ENCODE measurements around the gene CAVIN2. TPM values are rescaled to one million over a fixed set of nuclear protein-coding genes. Genes with fewer than 3 reads are reported as not detected.

The CAVIN2 gene
- total and polyA plus RNA-seq, 9 of the 15 experiments (the other 6 are each of a cell fraction or from before 2014, with no cell fraction given) = 20.6 to 92.4 (median 69.0) TPM

DNA sequence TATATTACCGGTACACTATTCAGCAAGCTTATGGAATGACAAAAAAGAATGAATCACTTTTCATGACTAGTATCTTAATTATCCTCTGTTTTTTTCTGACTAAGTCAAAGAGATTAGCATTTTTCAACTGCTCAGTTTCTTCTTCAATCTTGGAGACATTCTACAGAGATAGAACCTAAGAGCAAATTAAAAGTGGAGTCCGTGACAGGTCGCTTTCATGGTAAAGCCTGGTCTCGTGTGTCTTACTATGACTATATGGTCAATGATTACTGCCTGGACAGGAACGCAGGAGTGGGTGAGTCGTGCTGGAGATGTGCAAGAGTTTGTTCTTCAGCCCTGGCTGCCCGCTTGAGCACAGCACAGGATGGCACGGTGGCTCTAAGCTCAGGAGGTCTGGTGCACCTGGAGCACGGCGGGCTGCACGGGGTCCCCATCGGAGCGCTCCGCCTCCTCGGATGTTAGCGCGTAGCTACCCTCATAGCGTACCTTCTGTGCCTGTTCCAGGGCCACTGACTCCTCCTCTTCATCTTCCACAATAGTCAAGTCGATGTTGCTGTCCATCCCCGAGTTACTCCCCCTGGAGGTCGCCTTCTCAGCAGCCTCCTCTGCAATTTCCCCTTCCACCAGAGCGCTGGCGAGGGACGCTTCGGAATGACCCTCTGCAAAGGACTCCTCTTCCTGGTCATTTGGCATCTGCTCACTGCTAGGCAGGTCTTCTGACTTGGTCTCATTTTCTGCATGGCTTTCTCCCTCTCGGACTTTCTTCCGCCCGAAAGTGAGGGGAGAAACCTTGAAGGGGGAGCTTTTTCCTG is 11.1 kb downstream of the CAVIN2 start:
- peak overlapping the region; percentile 95 for H3K27ac ChIP-seq (ENCODE audit: extremely low read depth, low read depth, low read length)
- peaks cover 8 to 58% of the 10 kb centered on the region in 2 experiments for H3K4me1 ChIP-seq (replicated peaks in 1 of 2; ENCODE audit: control insufficient read depth in 2 of 2, insufficient read depth in 2 of 2, low read length in 2 of 2)
- POLR2A ChIA-PET = interaction anchor here (0.9 to 2.0 kb wide), 8 partner anchors 9 to 267 kb away, joined by 3 to 15 read pairs (median 4); partner anchors contain the start of gene CAVIN2
- 0% methylated on average over 27 of the region's 28 CpGs for WGBS (ENCODE audit: insufficient coverage, low coverage, missing lambda C conversion rate)
- H3K27me3 ChIP-seq (ENCODE audit: control insufficient read depth in 2 of 2, insufficient read depth in 2 of 2, low read length in 2 of 2) = no peaks in the 10 kb centered on the region
- peaks cover 7% of the 10 kb centered on the region for H3K9me3 ChIP-seq (replicated peaks; ENCODE audit: control insufficient read depth, insufficient read depth, low read depth, low read length)
- intact Hi-C loops (cut with micrococcal nuclease) (loop anchor here (2.0 to 10.0 kb wide), 3 partner anchors 31 to 261 kb away; no protein-coding TSS in a partner anchor), in situ Hi-C loops (cut with MboI) (loop anchor here (10.0 kb wide), 1 partner anchor 271 kb away; no protein-coding TSS in a partner anchor)
- H3K9me1 ChIP-seq (ENCODE audit: control insufficient read depth, insufficient read depth, low read length) = no peaks in the 10 kb centered on the region
- ATAC-seq (peak; percentile 81), DNase-seq (ENCODE audit: extremely low read depth in 1 of 4, low spot score in 3 of 4) (peak; percentile 67 to 91 (median 72)), FAIRE-seq (peak; percentile 80)
- CTCF ChIA-PET (ENCODE audit: low intra/inter-chr PET ratio) = interaction anchor here (0.7 kb wide), 1 partner anchor 328 kb away, joined by 3 read pairs; no protein-coding TSS in a partner anchor
- peak overlapping the region; percentile 88 for H3K4me2 ChIP-seq (ENCODE audit: insufficient read depth, low read length)
- peak overlapping the region; percentile 76 to 94 for H3K9ac ChIP-seq (ENCODE audit: insufficient read depth in 1 of 2, low read depth in 2 of 2, low read length in 2 of 2)
- peak overlapping the region; percentile 50 for H3K4me3 ChIP-seq
- BruUV-seq (replicated peaks) = TSS peak; percentile 41
- peaks cover 85% of the 10 kb centered on the region for H3K79me2 ChIP-seq (ENCODE audit: control insufficient read depth, insufficient read depth, low read length)
- H3K36me3 ChIP-seq (ENCODE audit: control insufficient read depth, insufficient read depth, low read length) = peaks cover 56% of the 10 kb centered on the region
- H4K20me1 ChIP-seq (replicated peaks; ENCODE audit: control insufficient read depth, insufficient read depth, low read length) = no peaks in the 10 kb centered on the region
- H2AFZ ChIP-seq (ENCODE audit: low read depth, low read length) = peak overlapping the region; percentile 22
- TF ChIP-seq, protein P1, sequence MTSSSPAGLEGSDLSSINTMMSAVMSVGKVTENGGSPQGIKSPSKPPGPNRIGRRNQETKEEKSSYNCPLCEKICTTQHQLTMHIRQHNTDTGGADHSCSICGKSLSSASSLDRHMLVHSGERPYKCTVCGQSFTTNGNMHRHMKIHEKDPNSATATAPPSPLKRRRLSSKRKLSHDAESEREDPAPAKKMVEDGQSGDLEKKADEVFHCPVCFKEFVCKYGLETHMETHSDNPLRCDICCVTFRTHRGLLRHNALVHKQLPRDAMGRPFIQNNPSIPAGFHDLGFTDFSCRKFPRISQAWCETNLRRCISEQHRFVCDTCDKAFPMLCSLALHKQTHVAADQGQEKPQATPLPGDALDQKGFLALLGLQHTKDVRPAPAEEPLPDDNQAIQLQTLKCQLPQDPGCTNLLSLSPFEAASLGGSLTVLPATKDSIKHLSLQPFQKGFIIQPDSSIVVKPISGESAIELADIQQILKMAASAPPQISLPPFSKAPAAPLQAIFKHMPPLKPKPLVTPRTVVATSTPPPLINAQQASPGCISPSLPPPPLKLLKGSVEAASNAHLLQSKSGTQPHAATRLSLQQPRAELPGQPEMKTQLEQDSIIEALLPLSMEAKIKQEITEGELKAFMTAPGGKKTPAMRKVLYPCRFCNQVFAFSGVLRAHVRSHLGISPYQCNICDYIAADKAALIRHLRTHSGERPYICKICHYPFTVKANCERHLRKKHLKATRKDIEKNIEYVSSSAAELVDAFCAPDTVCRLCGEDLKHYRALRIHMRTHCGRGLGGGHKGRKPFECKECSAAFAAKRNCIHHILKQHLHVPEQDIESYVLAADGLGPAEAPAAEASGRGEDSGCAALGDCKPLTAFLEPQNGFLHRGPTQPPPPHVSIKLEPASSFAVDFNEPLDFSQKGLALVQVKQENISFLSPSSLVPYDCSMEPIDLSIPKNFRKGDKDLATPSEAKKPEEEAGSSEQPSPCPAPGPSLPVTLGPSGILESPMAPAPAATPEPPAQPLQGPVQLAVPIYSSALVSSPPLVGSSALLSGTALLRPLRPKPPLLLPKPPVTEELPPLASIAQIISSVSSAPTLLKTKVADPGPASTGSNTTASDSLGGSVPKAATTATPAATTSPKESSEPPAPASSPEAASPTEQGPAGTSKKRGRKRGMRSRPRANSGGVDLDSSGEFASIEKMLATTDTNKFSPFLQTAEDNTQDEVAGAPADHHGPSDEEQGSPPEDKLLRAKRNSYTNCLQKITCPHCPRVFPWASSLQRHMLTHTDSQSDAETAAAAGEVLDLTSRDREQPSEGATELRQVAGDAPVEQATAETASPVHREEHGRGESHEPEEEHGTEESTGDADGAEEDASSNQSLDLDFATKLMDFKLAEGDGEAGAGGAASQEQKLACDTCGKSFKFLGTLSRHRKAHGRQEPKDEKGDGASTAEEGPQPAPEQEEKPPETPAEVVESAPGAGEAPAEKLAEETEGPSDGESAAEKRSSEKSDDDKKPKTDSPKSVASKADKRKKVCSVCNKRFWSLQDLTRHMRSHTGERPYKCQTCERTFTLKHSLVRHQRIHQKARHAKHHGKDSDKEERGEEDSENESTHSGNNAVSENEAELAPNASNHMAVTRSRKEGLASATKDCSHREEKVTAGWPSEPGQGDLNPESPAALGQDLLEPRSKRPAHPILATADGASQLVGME (CRISPR knock-in tag; IDR thresholded peaks at IDR 0.05) = peak; percentile 86; the same call in 1 of the 2 replicates
- TF ChIP-seq ZNF263 (CRISPR knock-in tag; IDR thresholded peaks at IDR 0.05; ENCODE audit: borderline replicate concordance) (peak; percentile 21; the same call in 1 of the 2 replicates), NCOR1 (IDR thresholded peaks at IDR 0.05) (peak; percentile 6; the same call in 1 of the 2 replicates), SIX5 (IDR thresholded peaks at IDR 0.05; ENCODE audit: borderline replicate concordance in 1 of 2, insufficient read depth in 1 of 2, low read depth in 1 of 2, low read length in 2 of 2) (no peak), ELF1 (tag; IDR thresholded peaks at IDR 0.05) (peak; percentile 27; the same call in 1 of the 2 replicates), ZNF134 (CRISPR knock-in tag; conservative IDR thresholded peaks at IDR 0.05) (0 out of 2 replicates have a peak, but pooled peaks have one; percentile 38), TCF3 (CRISPR knock-in tag; IDR thresholded peaks at IDR 0.05) (peak; percentile 27; the same call in 1 of the 2 replicates), ZBTB17 (CRISPR knock-in tag; IDR thresholded peaks at IDR 0.05) (0 out of 2 replicates have a peak, but pooled peaks have one; percentile 29)
- TF ChIP-seq, protein P2, sequence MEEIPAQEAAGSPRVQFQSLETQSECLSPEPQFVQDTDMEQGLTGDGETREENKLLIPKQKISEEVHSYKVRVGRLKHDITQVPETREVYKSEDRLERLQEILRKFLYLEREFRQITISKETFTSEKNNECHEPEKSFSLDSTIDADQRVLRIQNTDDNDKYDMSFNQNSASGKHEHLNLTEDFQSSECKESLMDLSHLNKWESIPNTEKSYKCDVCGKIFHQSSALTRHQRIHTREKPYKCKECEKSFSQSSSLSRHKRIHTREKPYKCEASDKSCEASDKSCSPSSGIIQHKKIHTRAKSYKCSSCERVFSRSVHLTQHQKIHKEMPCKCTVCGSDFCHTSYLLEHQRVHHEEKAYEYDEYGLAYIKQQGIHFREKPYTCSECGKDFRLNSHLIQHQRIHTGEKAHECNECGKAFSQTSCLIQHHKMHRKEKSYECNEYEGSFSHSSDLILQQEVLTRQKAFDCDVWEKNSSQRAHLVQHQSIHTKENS (CRISPR knock-in tag; IDR thresholded peaks at IDR 0.05) = no peak
- TF ChIP-seq, protein P3, sequence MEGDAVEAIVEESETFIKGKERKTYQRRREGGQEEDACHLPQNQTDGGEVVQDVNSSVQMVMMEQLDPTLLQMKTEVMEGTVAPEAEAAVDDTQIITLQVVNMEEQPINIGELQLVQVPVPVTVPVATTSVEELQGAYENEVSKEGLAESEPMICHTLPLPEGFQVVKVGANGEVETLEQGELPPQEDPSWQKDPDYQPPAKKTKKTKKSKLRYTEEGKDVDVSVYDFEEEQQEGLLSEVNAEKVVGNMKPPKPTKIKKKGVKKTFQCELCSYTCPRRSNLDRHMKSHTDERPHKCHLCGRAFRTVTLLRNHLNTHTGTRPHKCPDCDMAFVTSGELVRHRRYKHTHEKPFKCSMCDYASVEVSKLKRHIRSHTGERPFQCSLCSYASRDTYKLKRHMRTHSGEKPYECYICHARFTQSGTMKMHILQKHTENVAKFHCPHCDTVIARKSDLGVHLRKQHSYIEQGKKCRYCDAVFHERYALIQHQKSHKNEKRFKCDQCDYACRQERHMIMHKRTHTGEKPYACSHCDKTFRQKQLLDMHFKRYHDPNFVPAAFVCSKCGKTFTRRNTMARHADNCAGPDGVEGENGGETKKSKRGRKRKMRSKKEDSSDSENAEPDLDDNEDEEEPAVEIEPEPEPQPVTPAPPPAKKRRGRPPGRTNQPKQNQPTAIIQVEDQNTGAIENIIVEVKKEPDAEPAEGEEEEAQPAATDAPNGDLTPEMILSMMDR (IDR thresholded peaks at IDR 0.05 in 2 of 3, conservative IDR thresholded peaks at IDR 0.05 in 1 of 3; ENCODE audit: insufficient read depth in 2 of 3, low read depth in 1 of 3, low read length in 3 of 3) = peak; percentile 88 to 95 (median 89)

Measured in K562 (cell line).